Breast epithelium (tissue), 3 donors: ENCODE measurements around the gene NLGN4X.

Source experiments
- POLR2A ChIP-seq: fragments of 450-650 bp; IDR thresholded peaks from one replicate; pipeline ENCODE4 v1.6.1; 2016; ENCODE audit warnings: antibody characterized with exemption, mild to moderate bottlenecking, moderate library complexity
- POLR2AphosphoS5 ChIP-seq, 3 donors: sonication (generic); formaldehyde crosslinking; IDR thresholded peaks; one replicate each; pipeline ENCODE4 v1.6.1; 2017; ENCODE audit warnings: antibody characterized with exemption in 3 of 3

GRCh38 chrX:6134255-6134654 lies 94.4 kb downstream of the NLGN4X start:
- TF ChIP-seq POLR2AphosphoS5 (IDR thresholded peaks at IDR 0.05) (no peak), POLR2A (no peak)
